A673 (cell line): ENCODE measurements around the gene UPK3A.

Source experiments
- EZH2 ChIP-seq: fragments of 200-600 bp; sonication (generic); IDR thresholded peaks from 2 replicates; pipeline ENCODE4 v1.6.1; 2017; ENCODE audit warnings: borderline replicate concordance, low read depth, mild to moderate bottlenecking, mixed read lengths, antibody characterized with exemption, low read length; ENCODE audit not compliant: poor library complexity, severe bottlenecking
- TF ChIP-seq, protein P1 (sequence below): fragments of 300-800, 200-600 bp; sonication (generic); conservative IDR thresholded peaks from 2 replicates; pipeline ENCODE4 v1.5.1; 2017; ENCODE audit warnings: low read depth, mild to moderate bottlenecking, antibody characterized with exemption, low read length, moderate library complexity, mixed read lengths

DNA sequence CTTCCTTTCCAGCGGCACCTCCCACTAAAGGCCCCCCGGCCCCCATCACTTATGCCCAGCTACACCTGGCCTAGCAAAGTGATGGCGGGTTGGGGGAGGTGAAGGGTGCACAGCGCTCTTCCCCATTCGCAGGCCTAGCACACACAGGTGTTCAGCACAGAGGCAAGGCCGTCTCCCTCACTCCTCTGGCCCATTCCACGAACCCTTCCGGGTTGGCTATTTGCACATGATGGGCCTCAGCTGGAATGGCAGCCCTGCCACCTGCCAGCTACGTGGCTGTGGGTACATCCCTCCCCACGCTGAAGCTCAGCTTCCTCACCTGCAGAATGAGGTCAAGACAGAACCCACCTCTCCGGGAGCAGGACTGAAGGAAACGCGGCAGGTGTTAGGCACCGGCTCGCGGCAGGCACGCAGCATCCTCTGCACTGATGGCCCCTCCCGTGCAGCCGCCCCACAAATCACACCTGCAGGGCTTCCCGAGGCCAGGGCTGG is 48.9 kb upstream of the UPK3A start:
- TF ChIP-seq EZH2: no peak
- TF ChIP-seq, protein P1, sequence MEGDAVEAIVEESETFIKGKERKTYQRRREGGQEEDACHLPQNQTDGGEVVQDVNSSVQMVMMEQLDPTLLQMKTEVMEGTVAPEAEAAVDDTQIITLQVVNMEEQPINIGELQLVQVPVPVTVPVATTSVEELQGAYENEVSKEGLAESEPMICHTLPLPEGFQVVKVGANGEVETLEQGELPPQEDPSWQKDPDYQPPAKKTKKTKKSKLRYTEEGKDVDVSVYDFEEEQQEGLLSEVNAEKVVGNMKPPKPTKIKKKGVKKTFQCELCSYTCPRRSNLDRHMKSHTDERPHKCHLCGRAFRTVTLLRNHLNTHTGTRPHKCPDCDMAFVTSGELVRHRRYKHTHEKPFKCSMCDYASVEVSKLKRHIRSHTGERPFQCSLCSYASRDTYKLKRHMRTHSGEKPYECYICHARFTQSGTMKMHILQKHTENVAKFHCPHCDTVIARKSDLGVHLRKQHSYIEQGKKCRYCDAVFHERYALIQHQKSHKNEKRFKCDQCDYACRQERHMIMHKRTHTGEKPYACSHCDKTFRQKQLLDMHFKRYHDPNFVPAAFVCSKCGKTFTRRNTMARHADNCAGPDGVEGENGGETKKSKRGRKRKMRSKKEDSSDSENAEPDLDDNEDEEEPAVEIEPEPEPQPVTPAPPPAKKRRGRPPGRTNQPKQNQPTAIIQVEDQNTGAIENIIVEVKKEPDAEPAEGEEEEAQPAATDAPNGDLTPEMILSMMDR: no peak
